Measurements from ENCODE around the gene PPA2.

PPA2 gene

DNA sequence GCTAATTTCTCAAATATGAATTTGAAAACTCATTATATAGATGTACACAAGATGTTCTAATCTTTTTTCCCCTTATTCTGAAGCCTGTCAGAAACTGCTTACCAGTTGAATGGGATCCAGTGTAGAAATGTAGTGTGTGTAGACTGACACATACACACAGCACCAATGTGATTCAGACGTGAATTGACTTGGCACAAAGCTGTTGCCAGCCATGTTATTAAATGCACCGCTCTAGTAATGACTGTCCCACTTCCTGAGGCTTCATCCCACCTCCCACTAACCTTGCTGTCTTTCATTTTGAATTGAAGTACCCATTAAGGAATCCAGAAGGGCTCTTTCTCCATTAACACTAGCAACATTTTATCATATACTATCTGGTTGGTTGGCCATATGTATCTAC is 146.6 kb downstream of the PPA2 start:
- Mint-ChIP-seq H3K27ac (no peak overlapping the region), H3K4me1 (no peaks in the 10 kb centered on the region), H3K36me3 (ENCODE audit: low read depth) (no peaks in the 10 kb centered on the region), H3K9me3 (no peaks in the 10 kb centered on the region), H3K27me3 (ENCODE audit: low read depth) (no peaks in the 10 kb centered on the region), H3K4me3 (no peak overlapping the region)
- TF ChIP-seq, protein P1, sequence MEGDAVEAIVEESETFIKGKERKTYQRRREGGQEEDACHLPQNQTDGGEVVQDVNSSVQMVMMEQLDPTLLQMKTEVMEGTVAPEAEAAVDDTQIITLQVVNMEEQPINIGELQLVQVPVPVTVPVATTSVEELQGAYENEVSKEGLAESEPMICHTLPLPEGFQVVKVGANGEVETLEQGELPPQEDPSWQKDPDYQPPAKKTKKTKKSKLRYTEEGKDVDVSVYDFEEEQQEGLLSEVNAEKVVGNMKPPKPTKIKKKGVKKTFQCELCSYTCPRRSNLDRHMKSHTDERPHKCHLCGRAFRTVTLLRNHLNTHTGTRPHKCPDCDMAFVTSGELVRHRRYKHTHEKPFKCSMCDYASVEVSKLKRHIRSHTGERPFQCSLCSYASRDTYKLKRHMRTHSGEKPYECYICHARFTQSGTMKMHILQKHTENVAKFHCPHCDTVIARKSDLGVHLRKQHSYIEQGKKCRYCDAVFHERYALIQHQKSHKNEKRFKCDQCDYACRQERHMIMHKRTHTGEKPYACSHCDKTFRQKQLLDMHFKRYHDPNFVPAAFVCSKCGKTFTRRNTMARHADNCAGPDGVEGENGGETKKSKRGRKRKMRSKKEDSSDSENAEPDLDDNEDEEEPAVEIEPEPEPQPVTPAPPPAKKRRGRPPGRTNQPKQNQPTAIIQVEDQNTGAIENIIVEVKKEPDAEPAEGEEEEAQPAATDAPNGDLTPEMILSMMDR (IDR thresholded peaks at IDR 0.05; ENCODE audit: unreplicated experiment in 3 of 3): no peak
